Prostate gland (tissue), 2 donors: ENCODE data around the gene IER3. TPM values are rescaled to one million over a fixed set of nuclear protein-coding genes. Genes with fewer than 3 reads are reported as not detected.

Source experiments
- DNase-seq: peaks from one replicate; pipeline ENCODE4 v3.0.0-alpha.2; 2019; ENCODE audit warnings: low spot score
- H3K27ac ChIP-seq, 2 donors: fragments of 200-600 bp; sonication (generic); 2 replicates each; pipeline ENCODE4 v1.5.1; 2017 to 2019
- H3K27me3 ChIP-seq: fragments of 200-600 bp; sonication (generic); replicated peaks from 2 replicates; pipeline ENCODE4 v1.5.1; 2019; ENCODE audit not compliant: insufficient read depth
- H3K36me3 ChIP-seq, 2 donors: fragments of 200-600 bp; sonication (generic); 1 replicate in 1 of 2; 2 replicates in 1 of 2; pipeline versions ENCODE4 v1.5.1 to v1.8.1; 2017 to 2019
- H3K4me1 ChIP-seq: fragments of 200-600 bp; sonication (generic); replicated peaks from 2 replicates; pipeline ENCODE4 v1.5.1; 2019
- H3K4me3 ChIP-seq, 2 donors: fragments of 200-600 bp; sonication (generic); 2 replicates each; pipeline ENCODE4 v1.5.1; 2017 to 2019
- H3K9me3 ChIP-seq: fragments of 200-600 bp; sonication (generic); 2 replicates; pipeline ENCODE4 v1.5.1; 2017
- POLR2AphosphoS5 ChIP-seq: sonication (generic); formaldehyde crosslinking; IDR thresholded peaks from one replicate; pipeline ENCODE4 v1.6.1; 2017; ENCODE audit warnings: antibody characterized with exemption
- WGBS: methylation state at CpG from one replicate; pipeline ENCODE4 v1.1.5; 2018; 5-methylcytosine and 5-hydroxymethylcytosine counted together
- intact Hi-C: fragments of 100-400 bp; cut with DNase I; formaldehyde crosslinking; loops from one replicate; pipeline ENCODE4 v1.14.2; 2022
- small RNA-seq, 2 donors: library from RNA; depleted of rRNA; stranded (forward); fragments of <200 nt; gene quantifications; one replicate each; pipeline ENCODE3, GENCODE V24; 2016
- total RNA-seq, 2 donors: library from RNA; depleted of rRNA; stranded (reverse); fragments of >200 nt; gene quantifications; one replicate each; pipeline ENCODE4 v1.1.0, GENCODE V29; 2016

The IER3 gene
- total RNA-seq, 2 donors from 2014 or later = 13.9 to 26.4 TPM

- Histone ChIP-seq H3K4me3 (no peak overlapping the region), H3K27ac (no peak overlapping the region), H3K36me3 (no peaks in the 10 kb centered on the region), H3K4me1 (no peaks in the 10 kb centered on the region), H3K9me3 (no peaks in the 10 kb centered on the region), H3K27me3 (no peaks in the 10 kb centered on the region)
- intact Hi-C loops = no loop called here
- TF ChIP-seq POLR2AphosphoS5 = no peak
- DNase-seq = no peak
- WGBS = 91% methylated on average over 5 of the region's 5 CpGs
Observed at GRCh38 chr6:30696432-30696831, 47.9 kb downstream of the IER3 start.

Small RNA genes within 50 kb of the gene (small RNA-seq; reads per million reads assigned to genes)
- 0 reads per million in 2 donors for gene RF00019
- gene RN7SL353P = 0 reads per million in 2 donors

Other genes with a start within 250 kb of the IER3 start
- gene GNL1, start 188.1 kb downstream of the IER3 start, total RNA-seq = 10 to 100 TPM; 38.3 to 56.4 TPM
- gene PRR3, start 187.3 kb downstream of the IER3 start, total RNA-seq = 10 to 100 TPM in 1 of 2 donors, 1 to 10 TPM in 1; 8.6 to 11.7 TPM
- gene ABCF1, start 173.1 kb downstream of the IER3 start, total RNA-seq = 10 to 100 TPM; 42.3 to 49.2 TPM
- gene PPP1R10, start 127.3 kb downstream of the IER3 start, total RNA-seq = 10 to 100 TPM; 40.0 to 51.0 TPM
- 10 to 100 TPM; 63.6 to 69.2 TPM for gene MRPS18B, start 126.7 kb downstream of the IER3 start, total RNA-seq
- gene ATAT1, start 117.7 kb downstream of the IER3 start, total RNA-seq = 10 to 100 TPM in 1 of 2 donors, 1 to 10 TPM in 1; 8.7 to 11.0 TPM
- 10 to 100 TPM; 12.8 to 18.5 TPM for gene C6orf136, start 97.4 kb downstream of the IER3 start, total RNA-seq
- gene DHX16, start 71.5 kb downstream of the IER3 start, total RNA-seq = 10 to 100 TPM; 26.4 to 41.0 TPM
- gene PPP1R18, start 57.9 kb downstream of the IER3 start, total RNA-seq = 10 to 100 TPM; 12.2 to 21.9 TPM
- 1 to 10 TPM; 5.9 to 7.3 TPM for gene NRM, start 53.6 kb downstream of the IER3 start, total RNA-seq
- 10 to 100 TPM; 20.5 to 26.3 TPM for gene MDC1, start 27.3 kb downstream of the IER3 start, total RNA-seq
- 100 to 1,000 TPM; 196 to 270 TPM for gene TUBB, start 24.2 kb downstream of the IER3 start, total RNA-seq
- 100 to 1,000 TPM; 117 to 133 TPM for gene FLOT1, start 1.9 kb downstream of the IER3 start, total RNA-seq
- 100 to 1,000 TPM; 178 to 182 TPM for gene DDR1, start 140.0 kb upstream of the IER3 start, total RNA-seq
- 10 to 100 TPM; 19.0 to 26.2 TPM for gene GTF2H4, start 163.7 kb upstream of the IER3 start, total RNA-seq
- gene VARS2, start 169.7 kb upstream of the IER3 start, total RNA-seq = 10 to 100 TPM; 15.8 to 27.0 TPM
- gene SFTA2, start 187.6 kb upstream of the IER3 start, total RNA-seq = not detected
- not detected for gene MUCL3, start 196.4 kb upstream of the IER3 start, total RNA-seq
- gene MUC21, start 239.2 kb upstream of the IER3 start, total RNA-seq = under 1 TPM in 1 of 2 donors, not detected in 1; 0.28 TPM